Neural cell (in vitro differentiated cells): ENCODE measurements around the gene NEURL1.

Source experiments
- EZH2 ChIP-seq: fragments of 200-600, 300-800 bp; shearing (Covaris generic), sonication (generic); IDR thresholded peaks from 2 replicates; pipeline ENCODE4 v1.6.1; 2014; ENCODE audit warnings: antibody characterized with exemption, low read length, borderline replicate concordance, mild to moderate bottlenecking; ENCODE audit not compliant: insufficient read depth, poor library complexity, severe bottlenecking
- POLR2AphosphoS5 ChIP-seq: IDR thresholded peaks from 2 replicates; pipeline ENCODE4 v1.6.1; 2012
- RAD21 ChIP-seq: fragments of 450-650 bp; conservative IDR thresholded peaks from 2 replicates; pipeline ENCODE4 v1.6.1; 2014; ENCODE audit warnings: antibody characterized with exemption, mild to moderate bottlenecking, moderate library complexity
- TF ChIP-seq, protein P1 (sequence below): fragments of 450-650 bp; IDR thresholded peaks from 2 replicates; pipeline ENCODE4 v1.5.1; 2014; ENCODE audit warnings: antibody characterized with exemption, mild to moderate bottlenecking, moderate library complexity; ENCODE audit not compliant: poor library complexity, severe bottlenecking

GRCh38 chr10:103473261-103473671 is 20.2 kb upstream of the NEURL1 start:
- TF ChIP-seq EZH2 (no peak), RAD21 (no peak), POLR2AphosphoS5 (no peak)
- TF ChIP-seq, protein P1, sequence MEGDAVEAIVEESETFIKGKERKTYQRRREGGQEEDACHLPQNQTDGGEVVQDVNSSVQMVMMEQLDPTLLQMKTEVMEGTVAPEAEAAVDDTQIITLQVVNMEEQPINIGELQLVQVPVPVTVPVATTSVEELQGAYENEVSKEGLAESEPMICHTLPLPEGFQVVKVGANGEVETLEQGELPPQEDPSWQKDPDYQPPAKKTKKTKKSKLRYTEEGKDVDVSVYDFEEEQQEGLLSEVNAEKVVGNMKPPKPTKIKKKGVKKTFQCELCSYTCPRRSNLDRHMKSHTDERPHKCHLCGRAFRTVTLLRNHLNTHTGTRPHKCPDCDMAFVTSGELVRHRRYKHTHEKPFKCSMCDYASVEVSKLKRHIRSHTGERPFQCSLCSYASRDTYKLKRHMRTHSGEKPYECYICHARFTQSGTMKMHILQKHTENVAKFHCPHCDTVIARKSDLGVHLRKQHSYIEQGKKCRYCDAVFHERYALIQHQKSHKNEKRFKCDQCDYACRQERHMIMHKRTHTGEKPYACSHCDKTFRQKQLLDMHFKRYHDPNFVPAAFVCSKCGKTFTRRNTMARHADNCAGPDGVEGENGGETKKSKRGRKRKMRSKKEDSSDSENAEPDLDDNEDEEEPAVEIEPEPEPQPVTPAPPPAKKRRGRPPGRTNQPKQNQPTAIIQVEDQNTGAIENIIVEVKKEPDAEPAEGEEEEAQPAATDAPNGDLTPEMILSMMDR = no peak
